ENCODE results near the gene EPS8.

GRCh38 chr12:15700595-15700994 is 88.6 kb downstream of the EPS8 start:
- TF ChIP-seq CTCF (conservative IDR thresholded peaks at IDR 0.05) (no peak), EZH2 (IDR thresholded peaks at IDR 0.05; ENCODE audit: low read depth) (no peak)

Data from PC-9 (cell line).